HG02884 (cell line): ENCODE measurements around the gene WDR74.
A peak's percentile ranks its signal among the peaks of the same experiment; 100 is the strongest.

Experiments used
- ATAC-seq: cut with Tn5 transposase; IDR thresholded peaks from one replicate; pipeline ENCODE4 v1.9.1; 2021; ENCODE audit warnings: mild to moderate bottlenecking, moderate library complexity; ENCODE audit not compliant: unreplicated experiment

WDR74 gene

DNA sequence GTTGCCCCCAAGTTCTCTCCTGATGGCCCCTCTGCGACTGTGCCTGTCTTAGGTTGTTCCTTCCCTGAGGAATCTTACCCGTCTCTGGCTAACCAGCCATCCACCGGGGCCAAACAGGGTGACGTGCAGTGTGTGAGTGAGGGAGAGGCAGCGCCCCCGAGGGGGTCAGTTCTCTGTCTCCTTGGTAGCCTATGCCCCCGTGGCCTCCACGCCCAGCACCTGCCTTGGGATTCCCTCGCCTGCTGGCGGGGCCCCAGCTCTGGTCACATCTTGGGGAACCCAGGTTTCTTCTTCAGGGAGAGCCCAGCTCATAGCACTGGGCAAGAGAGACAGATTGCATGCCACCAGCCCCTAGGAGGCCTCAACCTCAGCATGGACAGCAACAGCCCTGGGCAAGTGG is 39.9 kb downstream of the WDR74 start:
- no peak for ATAC-seq

DNA sequence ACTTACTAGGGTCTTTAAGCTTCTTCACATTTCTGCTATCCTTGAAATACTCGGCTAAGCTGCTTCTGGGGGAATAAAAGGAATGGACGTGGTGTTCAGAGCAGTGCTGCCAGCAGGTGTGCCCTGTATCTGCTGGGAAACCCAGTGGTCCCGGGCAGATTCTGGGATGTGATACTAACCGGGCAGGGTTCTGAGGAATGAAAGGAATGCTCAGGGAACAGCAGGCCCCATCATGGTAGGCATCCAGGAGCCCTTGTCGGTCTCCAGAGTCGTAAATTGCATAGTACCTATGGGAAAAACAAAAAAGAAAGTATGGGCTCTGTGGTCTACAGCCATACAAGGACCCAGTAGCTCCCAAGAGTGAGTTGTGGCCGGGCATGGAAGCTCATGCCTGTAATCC is 43.1 kb downstream of the WDR74 start:
- no peak for ATAC-seq

- no peak for ATAC-seq
These were observed 45.1 kb downstream of the WDR74 start for GRCh38 chr11:62794201-62794775.

GRCh38 chr11:62792202-62792575 is 47.2 kb downstream of the WDR74 start:
- ATAC-seq = no peak

DNA sequence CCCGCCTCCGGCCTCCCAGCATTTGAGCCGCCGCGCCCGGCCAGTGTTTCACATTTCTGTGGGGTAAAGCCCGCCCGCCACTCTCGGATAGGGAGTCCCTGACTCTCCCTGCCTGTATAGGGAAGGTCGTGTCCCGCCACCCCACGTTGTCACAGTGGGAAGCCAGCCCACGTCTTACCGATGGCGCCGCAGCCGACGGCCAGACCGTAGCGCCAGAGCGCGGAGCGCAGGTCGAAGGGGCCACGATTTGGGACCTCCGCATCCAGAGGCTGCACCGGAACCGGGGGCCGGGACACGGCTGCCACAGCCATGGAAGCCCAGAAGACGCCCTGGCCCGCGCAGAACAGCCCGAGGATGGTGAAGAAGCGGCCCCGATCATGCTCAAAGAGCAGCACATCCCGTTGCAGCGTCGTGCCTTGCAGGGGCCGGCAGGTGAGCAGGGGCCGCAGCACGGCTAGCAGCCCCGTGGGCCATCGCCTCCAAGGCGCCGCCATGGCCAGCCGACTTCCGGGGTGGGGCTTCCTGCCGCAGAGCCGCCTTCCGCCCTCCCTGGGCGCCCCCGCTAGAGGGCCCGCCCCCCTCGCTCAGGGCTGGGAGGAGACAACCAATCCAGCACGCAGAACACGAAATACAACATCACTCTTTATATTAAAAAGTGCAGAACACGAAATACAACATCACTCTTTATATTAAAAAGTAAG is 47.7 kb downstream of the WDR74 start, which contains the start of gene TMEM223:
Gene TMEM223, minus strand, starts transcription at position 506 of the 701 bp plus-strand sequence. Its CDS starts 12 bp downstream, at position 494.
- peak; percentile 50 for ATAC-seq

GRCh38 chr11:62789576-62789975 is 49.8 kb downstream of the WDR74 start:
- ATAC-seq = no peak

- no peak for ATAC-seq
These were observed 50.4 kb downstream of the WDR74 start for GRCh38 chr11:62788991-62789390.

GRCh38 chr11:62787005-62787759 is 52.2 kb downstream of the WDR74 start, which contains the start of gene TMEM179B:
Gene TMEM179B (plus strand): TSS chr11:62787402. CDS start chr11:62787432, 30 bp downstream.
- ATAC-seq = peak; percentile 50

GRCh38 chr11:62786318-62787004 is 52.9 kb downstream of the WDR74 start:
- ATAC-seq = peak; percentile 57
